HepG2 (cell line): ENCODE measurements around the gene MAP3K14. TPM values are rescaled to one million over a fixed set of nuclear protein-coding genes. Genes with fewer than 3 reads are reported as not detected.

ENCODE experiments used
- MAFK ChIP-seq, 2 experiments: IDR thresholded peaks in 1 of 2; conservative IDR thresholded peaks in 1 of 2; 2 replicates each; pipeline ENCODE4 v1.6.1; 2011; ENCODE audit warnings: improper control_type of control experiment in 2 of 2, low read length in 2 of 2
- MIXL1 ChIP-seq: IDR thresholded peaks from 2 replicates; pipeline ENCODE4 v1.6.1; 2016
- PHF21A ChIP-seq: sonication (generic); formaldehyde crosslinking; IDR thresholded peaks from 2 replicates; pipeline ENCODE4 v1.5.0; 2020; ENCODE audit warnings: mild to moderate bottlenecking, missing genetic modification reagents
- REPIN1 ChIP-seq: sonication (generic); formaldehyde crosslinking; IDR thresholded peaks from 2 replicates; pipeline ENCODE4 v1.8.0; 2022; ENCODE audit warnings: missing genetic modification reagents, low read depth, mild to moderate bottlenecking, borderline replicate concordance
- ZBTB26 ChIP-seq: IDR thresholded peaks from 2 replicates; pipeline ENCODE4 v1.6.1; 2016; ENCODE audit warnings: missing compliant biosample characterization, missing genetic modification reagents, borderline replicate concordance
- ZNF337 ChIP-seq: sonication (generic); formaldehyde crosslinking; IDR thresholded peaks from 2 replicates; pipeline ENCODE4 v1.5.1; 2020; ENCODE audit warnings: missing genetic modification reagents, low read depth, mild to moderate bottlenecking, borderline replicate concordance
- ZNF788 ChIP-seq: sonication (generic); formaldehyde crosslinking; IDR thresholded peaks from 2 replicates; pipeline ENCODE4 v1.5.0; 2020; ENCODE audit warnings: mild to moderate bottlenecking, missing genetic modification reagents, borderline replicate concordance
- polyA plus RNA-seq, 8 experiments: library from polyadenylated mRNA; depleted of rRNA in 3 of 8; stranded (reverse) in 7 of 8; unstranded in 1 of 8; fragments of >200 nt; fragmentation: Illumina TruSeq in 4 of 8; extraction: Trizol in 4 of 8; gene quantifications; 2 replicates each; pipeline versions ENCODE4 v1.2.1 to v1.2.3, GENCODE V29; 2011 to 2016; ENCODE audit warnings: low read depth in 4 of 8, missing spikeins in 1 of 8, mixed read lengths in 1 of 8; ENCODE audit not compliant: insufficient read depth in 1 of 8
- total RNA-seq, 5 experiments: library from RNA; depleted of rRNA; stranded (reverse); fragments of >200 nt; fragmentation: Illumina TruSeq; extraction: Trizol; gene quantifications; 2 replicates each; pipeline ENCODE4 v1.2.3, GENCODE V29; 2016; ENCODE audit warnings: low read depth in 1 of 5
- TF ChIP-seq, protein P1 (sequence below), 2 experiments: fragments of 450-650 bp in 1 of 2; sonication (generic) in 1 of 2; formaldehyde crosslinking in 1 of 2; IDR thresholded peaks; 2 replicates each; pipeline versions ENCODE4 v1.6.1 to v1.8.0; 2016 to 2022; ENCODE audit warnings: antibody characterized with exemption in 1 of 2, mild to moderate bottlenecking in 1 of 2, missing genetic modification reagents in 1 of 2
- TF ChIP-seq, protein P2 (sequence below): sonication (generic); formaldehyde crosslinking; IDR thresholded peaks from 2 replicates; pipeline ENCODE4 v1.5.1; 2020; ENCODE audit warnings: mild to moderate bottlenecking, missing genetic modification reagents, borderline replicate concordance
- TF ChIP-seq, protein P3 (sequence below): sonication (generic); formaldehyde crosslinking; IDR thresholded peaks from 2 replicates; pipeline ENCODE4 v1.8.0; 2022; ENCODE audit warnings: mild to moderate bottlenecking, missing genetic modification reagents, moderate library complexity

Gene MAP3K14
- total and polyA plus RNA-seq, 2 of the 13 experiments (the other 11 are each of a cell fraction or from before 2014, with no cell fraction given): 2.6 TPM

- TF ChIP-seq, protein P1, sequence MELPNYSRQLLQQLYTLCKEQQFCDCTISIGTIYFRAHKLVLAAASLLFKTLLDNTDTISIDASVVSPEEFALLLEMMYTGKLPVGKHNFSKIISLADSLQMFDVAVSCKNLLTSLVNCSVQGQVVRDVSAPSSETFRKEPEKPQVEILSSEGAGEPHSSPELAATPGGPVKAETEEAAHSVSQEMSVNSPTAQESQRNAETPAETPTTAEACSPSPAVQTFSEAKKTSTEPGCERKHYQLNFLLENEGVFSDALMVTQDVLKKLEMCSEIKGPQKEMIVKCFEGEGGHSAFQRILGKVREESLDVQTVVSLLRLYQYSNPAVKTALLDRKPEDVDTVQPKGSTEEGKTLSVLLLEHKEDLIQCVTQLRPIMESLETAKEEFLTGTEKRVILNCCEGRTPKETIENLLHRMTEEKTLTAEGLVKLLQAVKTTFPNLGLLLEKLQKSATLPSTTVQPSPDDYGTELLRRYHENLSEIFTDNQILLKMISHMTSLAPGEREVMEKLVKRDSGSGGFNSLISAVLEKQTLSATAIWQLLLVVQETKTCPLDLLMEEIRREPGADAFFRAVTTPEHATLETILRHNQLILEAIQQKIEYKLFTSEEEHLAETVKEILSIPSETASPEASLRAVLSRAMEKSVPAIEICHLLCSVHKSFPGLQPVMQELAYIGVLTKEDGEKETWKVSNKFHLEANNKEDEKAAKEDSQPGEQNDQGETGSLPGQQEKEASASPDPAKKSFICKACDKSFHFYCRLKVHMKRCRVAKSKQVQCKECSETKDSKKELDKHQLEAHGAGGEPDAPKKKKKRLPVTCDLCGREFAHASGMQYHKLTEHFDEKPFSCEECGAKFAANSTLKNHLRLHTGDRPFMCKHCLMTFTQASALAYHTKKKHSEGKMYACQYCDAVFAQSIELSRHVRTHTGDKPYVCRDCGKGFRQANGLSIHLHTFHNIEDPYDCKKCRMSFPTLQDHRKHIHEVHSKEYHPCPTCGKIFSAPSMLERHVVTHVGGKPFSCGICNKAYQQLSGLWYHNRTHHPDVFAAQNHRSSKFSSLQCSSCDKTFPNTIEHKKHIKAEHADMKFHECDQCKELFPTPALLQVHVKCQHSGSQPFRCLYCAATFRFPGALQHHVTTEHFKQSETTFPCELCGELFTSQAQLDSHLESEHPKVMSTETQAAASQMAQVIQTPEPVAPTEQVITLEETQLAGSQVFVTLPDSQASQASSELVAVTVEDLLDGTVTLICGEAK (IDR thresholded peaks at IDR 0.05): no peak
- TF ChIP-seq, protein P1 (CRISPR knock-in tag; IDR thresholded peaks at IDR 0.05): 0 out of 2 replicates have a peak, but pooled peaks have one; percentile 44
- TF ChIP-seq MAFK (conservative IDR thresholded peaks at IDR 0.05 in 1 of 2, IDR thresholded peaks at IDR 0.05 in 1 of 2; ENCODE audit: low read length in 2 of 2) (peak; percentile 100), MIXL1 (CRISPR knock-in tag) (peak; percentile 24; the same call in 1 of the 2 replicates), ZBTB26 (CRISPR knock-in tag) (no peak), PHF21A (0 out of 2 replicates have a peak, but pooled peaks have one; percentile 20), REPIN1 (CRISPR knock-in tag) (peak; percentile 83), ZNF337 (CRISPR knock-in tag) (no peak), ZNF788 (CRISPR knock-in tag) (peak; percentile 79; the same call in 1 of the 2 replicates)
- TF ChIP-seq, protein P2, sequence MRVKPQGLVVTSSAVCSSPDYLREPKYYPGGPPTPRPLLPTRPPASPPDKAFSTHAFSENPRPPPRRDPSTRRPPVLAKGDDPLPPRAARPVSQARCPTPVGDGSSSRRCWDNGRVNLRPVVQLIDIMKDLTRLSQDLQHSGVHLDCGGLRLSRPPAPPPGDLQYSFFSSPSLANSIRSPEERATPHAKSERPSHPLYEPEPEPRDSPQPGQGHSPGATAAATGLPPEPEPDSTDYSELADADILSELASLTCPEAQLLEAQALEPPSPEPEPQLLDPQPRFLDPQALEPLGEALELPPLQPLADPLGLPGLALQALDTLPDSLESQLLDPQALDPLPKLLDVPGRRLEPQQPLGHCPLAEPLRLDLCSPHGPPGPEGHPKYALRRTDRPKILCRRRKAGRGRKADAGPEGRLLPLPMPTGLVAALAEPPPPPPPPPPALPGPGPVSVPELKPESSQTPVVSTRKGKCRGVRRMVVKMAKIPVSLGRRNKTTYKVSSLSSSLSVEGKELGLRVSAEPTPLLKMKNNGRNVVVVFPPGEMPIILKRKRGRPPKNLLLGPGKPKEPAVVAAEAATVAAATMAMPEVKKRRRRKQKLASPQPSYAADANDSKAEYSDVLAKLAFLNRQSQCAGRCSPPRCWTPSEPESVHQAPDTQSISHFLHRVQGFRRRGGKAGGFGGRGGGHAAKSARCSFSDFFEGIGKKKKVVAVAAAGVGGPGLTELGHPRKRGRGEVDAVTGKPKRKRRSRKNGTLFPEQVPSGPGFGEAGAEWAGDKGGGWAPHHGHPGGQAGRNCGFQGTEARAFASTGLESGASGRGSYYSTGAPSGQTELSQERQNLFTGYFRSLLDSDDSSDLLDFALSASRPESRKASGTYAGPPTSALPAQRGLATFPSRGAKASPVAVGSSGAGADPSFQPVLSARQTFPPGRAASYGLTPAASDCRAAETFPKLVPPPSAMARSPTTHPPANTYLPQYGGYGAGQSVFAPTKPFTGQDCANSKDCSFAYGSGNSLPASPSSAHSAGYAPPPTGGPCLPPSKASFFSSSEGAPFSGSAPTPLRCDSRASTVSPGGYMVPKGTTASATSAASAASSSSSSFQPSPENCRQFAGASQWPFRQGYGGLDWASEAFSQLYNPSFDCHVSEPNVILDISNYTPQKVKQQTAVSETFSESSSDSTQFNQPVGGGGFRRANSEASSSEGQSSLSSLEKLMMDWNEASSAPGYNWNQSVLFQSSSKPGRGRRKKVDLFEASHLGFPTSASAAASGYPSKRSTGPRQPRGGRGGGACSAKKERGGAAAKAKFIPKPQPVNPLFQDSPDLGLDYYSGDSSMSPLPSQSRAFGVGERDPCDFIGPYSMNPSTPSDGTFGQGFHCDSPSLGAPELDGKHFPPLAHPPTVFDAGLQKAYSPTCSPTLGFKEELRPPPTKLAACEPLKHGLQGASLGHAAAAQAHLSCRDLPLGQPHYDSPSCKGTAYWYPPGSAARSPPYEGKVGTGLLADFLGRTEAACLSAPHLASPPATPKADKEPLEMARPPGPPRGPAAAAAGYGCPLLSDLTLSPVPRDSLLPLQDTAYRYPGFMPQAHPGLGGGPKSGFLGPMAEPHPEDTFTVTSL (CRISPR knock-in tag): no peak
- TF ChIP-seq, protein P3, sequence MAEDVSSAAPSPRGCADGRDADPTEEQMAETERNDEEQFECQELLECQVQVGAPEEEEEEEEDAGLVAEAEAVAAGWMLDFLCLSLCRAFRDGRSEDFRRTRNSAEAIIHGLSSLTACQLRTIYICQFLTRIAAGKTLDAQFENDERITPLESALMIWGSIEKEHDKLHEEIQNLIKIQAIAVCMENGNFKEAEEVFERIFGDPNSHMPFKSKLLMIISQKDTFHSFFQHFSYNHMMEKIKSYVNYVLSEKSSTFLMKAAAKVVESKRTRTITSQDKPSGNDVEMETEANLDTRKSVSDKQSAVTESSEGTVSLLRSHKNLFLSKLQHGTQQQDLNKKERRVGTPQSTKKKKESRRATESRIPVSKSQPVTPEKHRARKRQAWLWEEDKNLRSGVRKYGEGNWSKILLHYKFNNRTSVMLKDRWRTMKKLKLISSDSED (CRISPR knock-in tag): no peak
Observed at GRCh38 chr17:45277216-45277849, 39.5 kb downstream of the MAP3K14 start (continued).
